IMR-90 (cell line): ENCODE measurements around the gene SLC16A1. TPM values are rescaled to one million over a fixed set of nuclear protein-coding genes. Genes with fewer than 3 reads are reported as not detected.

Experiments
- ATAC-seq: fragments of 200-7000 bp; cut with Tn5 transposase; 2 replicates; pipeline ENCODE4 v1.9.1; 2020; ENCODE audit warnings: low read depth, mild to moderate bottlenecking, moderate library complexity
- BruUV-seq: library from RNA; stranded (reverse); fragments of 400-500 nt; replicated peaks from 2 replicates; lab custom pipeline; 2021; lab: Mats Ljungman, UMichigan
- CTCF ChIA-PET: fragments of 300-600 bp; formaldehyde crosslinking; extraction: SDS; loops from one replicate; lab custom pipeline; 2021; ENCODE audit warnings: antibody characterized with exemption; lab: Yijun Ruan, JAX
- POLR2A ChIA-PET: fragments of 300-600 bp; sonication (Branson Sonifier 250); formaldehyde crosslinking; loops from one replicate; lab custom pipeline; 2022; ENCODE audit warnings: antibody characterized with exemption; ENCODE audit not compliant: unreplicated experiment; lab: Charles Lee
- DNase-seq: peaks from one replicate; pipeline ENCODE4 v3.0.0; 2013
- H2AFZ ChIP-seq: replicated peaks from 2 replicates; pipeline ENCODE3; 2013; ENCODE audit warnings: low read length, mild to moderate bottlenecking; ENCODE audit not compliant: poor library complexity
- H2AK5ac ChIP-seq: 2 replicates; pipeline ENCODE4 v1.6.1; 2013; ENCODE audit warnings: low read depth, low read length, inconsistent platforms
- H2AK9ac ChIP-seq: replicated peaks from 2 replicates; pipeline ENCODE3; 2013; ENCODE audit warnings: mild to moderate bottlenecking, low read depth, low read length, moderate library complexity; ENCODE audit not compliant: poor library complexity
- H2BK120ac ChIP-seq: 2 replicates; pipeline ENCODE4 v1.6.1; 2013; ENCODE audit warnings: low read depth, low read length, inconsistent platforms
- H2BK15ac ChIP-seq: 3 replicates; pipeline ENCODE4 v1.6.1; 2013; ENCODE audit warnings: low read depth, low read length, inconsistent platforms
- H2BK20ac ChIP-seq: 2 replicates; pipeline ENCODE4 v1.6.1; 2013; ENCODE audit warnings: low read depth, mild to moderate bottlenecking, inconsistent platforms, low read length, moderate library complexity
- H2BK5ac ChIP-seq: 2 replicates; pipeline ENCODE4 v1.6.1; 2013; ENCODE audit warnings: mild to moderate bottlenecking, low read depth, low read length, inconsistent platforms; ENCODE audit not compliant: poor library complexity, severe bottlenecking
- H3K14ac ChIP-seq: replicated peaks from 2 replicates; pipeline ENCODE4 v1.6.1; 2013; ENCODE audit warnings: low read depth, low read length, inconsistent platforms
- H3K18ac ChIP-seq: 2 replicates; pipeline ENCODE4 v1.6.1; 2013; ENCODE audit warnings: low read depth, low read length, control low read depth
- H3K23ac ChIP-seq: 2 replicates; pipeline ENCODE4 v1.6.1; 2013; ENCODE audit warnings: low read depth, low read length, inconsistent platforms
- H3K27ac ChIP-seq: 2 replicates; pipeline ENCODE4 v1.5.1; 2013; ENCODE audit warnings: mild to moderate bottlenecking, control low read depth, low read length; ENCODE audit not compliant: insufficient read depth
- H3K27me3 ChIP-seq: 2 replicates; pipeline ENCODE4 v1.6.1; 2013; ENCODE audit warnings: low read length; ENCODE audit not compliant: control insufficient read depth, insufficient read depth
- H3K36me3 ChIP-seq: 2 replicates; pipeline ENCODE4 v1.6.1; 2013; ENCODE audit warnings: low read length, mixed read lengths; ENCODE audit not compliant: control insufficient read depth, insufficient read depth
- H3K4ac ChIP-seq: 2 replicates; pipeline ENCODE4 v1.6.1; 2013; ENCODE audit warnings: low read depth, low read length, inconsistent platforms
- H3K4me1 ChIP-seq: 2 replicates; pipeline ENCODE4 v1.6.1; 2013; ENCODE audit warnings: low read length, mixed read lengths; ENCODE audit not compliant: control insufficient read depth, insufficient read depth
- H3K4me2 ChIP-seq: 2 replicates; pipeline ENCODE4 v1.6.1; 2013; ENCODE audit warnings: low read depth, mild to moderate bottlenecking, control low read depth, low read length, moderate library complexity
- H3K4me3 ChIP-seq: 2 replicates; pipeline ENCODE4 v1.5.1; 2013; ENCODE audit warnings: low read depth, mild to moderate bottlenecking, control low read depth, low read length, moderate library complexity; ENCODE audit not compliant: insufficient read depth
- H3K56ac ChIP-seq: 2 replicates; pipeline ENCODE4 v1.6.1; 2013; ENCODE audit warnings: low read length, inconsistent platforms; ENCODE audit not compliant: insufficient read depth; ENCODE audit errors: extremely low read depth
- H3K79me1 ChIP-seq, 2 experiments: 2 replicates each; pipeline ENCODE4 v1.6.1; 2013; ENCODE audit warnings: low read length in 2 of 2, inconsistent platforms in 1 of 2, low read depth in 1 of 2
- H3K9ac ChIP-seq: 2 replicates; pipeline ENCODE4 v1.6.1; 2013; ENCODE audit warnings: low read depth, low read length, control low read depth
- H3K9me1 ChIP-seq: 2 replicates; pipeline ENCODE4 v1.6.1; 2013; ENCODE audit warnings: low read length, inconsistent platforms; ENCODE audit not compliant: insufficient read depth
- H3K9me3 ChIP-seq: 2 replicates; pipeline ENCODE4 v1.6.1; 2013; ENCODE audit warnings: low read length; ENCODE audit not compliant: control insufficient read depth, insufficient read depth
- H4K20me1 ChIP-seq: 2 replicates; pipeline ENCODE4 v1.6.1; 2013; ENCODE audit warnings: low read length, inconsistent platforms; ENCODE audit not compliant: insufficient read depth
- H4K5ac ChIP-seq: 2 replicates; pipeline ENCODE4 v1.6.1; 2013; ENCODE audit warnings: mild to moderate bottlenecking, low read depth, low read length, control low read depth
- H4K8ac ChIP-seq, 2 experiments: 2 replicates each; pipeline ENCODE4 v1.6.1; 2013; ENCODE audit warnings: low read depth in 2 of 2, low read length in 2 of 2, control low read depth in 1 of 2, inconsistent platforms in 1 of 2
- H4K91ac ChIP-seq: 2 replicates; pipeline ENCODE4 v1.6.1; 2013; ENCODE audit warnings: low read depth, low read length, inconsistent platforms; ENCODE audit not compliant: insufficient read depth
- CEBPB ChIP-seq: IDR thresholded peaks from 2 replicates; pipeline ENCODE4 v1.6.1; 2012; ENCODE audit warnings: low read depth, low read length, improper control_type of control experiment
- CHD1 ChIP-seq: IDR thresholded peaks from 2 replicates; pipeline ENCODE4 v1.6.1; 2012; ENCODE audit warnings: low read depth, low read length, improper control_type of control experiment
- FOS ChIP-seq: fragments of 150-350 bp; IDR thresholded peaks from 2 replicates; pipeline ENCODE4 v1.6.1; 2016; ENCODE audit warnings: low read depth, low read length
- MAFK ChIP-seq: IDR thresholded peaks from 2 replicates; pipeline ENCODE4 v1.6.1; 2012; ENCODE audit warnings: low read depth, low read length, improper control_type of control experiment
- NFE2L2 ChIP-seq: fragments of 150-350 bp; IDR thresholded peaks from 2 replicates; pipeline ENCODE4 v1.6.1; 2016; ENCODE audit warnings: low read depth, mild to moderate bottlenecking, low read length
- RAD21 ChIP-seq: IDR thresholded peaks from 2 replicates; pipeline ENCODE4 v1.6.1; 2012; ENCODE audit warnings: low read length, improper control_type of control experiment
- RCOR1 ChIP-seq: IDR thresholded peaks from 2 replicates; pipeline ENCODE4 v1.6.1; 2012; ENCODE audit warnings: mild to moderate bottlenecking, low read length, improper control_type of control experiment; ENCODE audit not compliant: insufficient replicate concordance
- RFX5 ChIP-seq: IDR thresholded peaks from 2 replicates; pipeline ENCODE4 v1.8.0; 2012; ENCODE audit warnings: low read depth, mild to moderate bottlenecking, low read length, moderate library complexity
- SMC3 ChIP-seq: fragments of 150-350 bp; IDR thresholded peaks from 2 replicates; pipeline ENCODE4 v1.6.1; 2016; ENCODE audit warnings: low read depth, mild to moderate bottlenecking, antibody characterized with exemption, low read length, moderate library complexity
- WGBS, 2 experiments: methylation state at CpG; one replicate each; pipeline versions ENCODE4 v1.1.5 to v1.1.7; 2013; ENCODE audit warnings: missing lambda C conversion rate in 2 of 2; ENCODE audit not compliant: insufficient read length in 1 of 2; ENCODE audit errors: extremely low coverage in 2 of 2; 5-methylcytosine and 5-hydroxymethylcytosine counted together
- dilution Hi-C: fragments of 300-500 bp; cut with HindIII; formaldehyde crosslinking; loops from one replicate; pipeline ENCODE4 v1.14.3; 2018; ENCODE audit warnings: low sequenced_read_pairs; ENCODE audit not compliant: unreplicated experiment
- in situ Hi-C: fragments of 300-500 bp; cut with MboI; formaldehyde crosslinking; loops from 3 replicates; pipeline ENCODE4 v1.14.3; 2019; ENCODE audit warnings: low sequenced_read_pairs, inconsistent platforms, mixed read lengths
- intact Hi-C: fragments of 100-400 bp; cut with micrococcal nuclease; formaldehyde crosslinking; loops from 2 replicates; pipeline ENCODE4 v1.10.0; 2022
- polyA plus RNA-seq, 3 experiments: library from polyadenylated mRNA; depleted of rRNA; stranded (reverse); fragments of >200 nt; gene quantifications; 2 replicates each; pipeline ENCODE4 v1.2.3, GENCODE V29; 2012; ENCODE audit warnings: low replicate concordance in 1 of 3
- total RNA-seq: library from RNA; depleted of rRNA; stranded (reverse); fragments of >200 nt; gene quantifications from 2 replicates; pipeline ENCODE4 v1.2.3, GENCODE V29; 2012

Gene SLC16A1
- total and polyA plus RNA-seq, 2 of the 4 experiments (the other 2 are of a cell fraction), result 32.9 to 156 TPM

- no peak overlapping the region for H2AK5ac ChIP-seq
- H3K36me3 ChIP-seq, result peaks cover 2% of the 10 kb centered on the region; the same call in 1 of the 2 replicates
- no peak overlapping the region for H3K4ac ChIP-seq
- no peak overlapping the region for H3K56ac ChIP-seq
- TF ChIP-seq RFX5 (no peak), MAFK (no peak), SMC3 (no peak), CHD1 (no peak), CEBPB (no peak), RCOR1 (no peak), NFE2L2 (no peak), RAD21 (no peak), FOS (no peak)
- POLR2A ChIA-PET, result no interaction called here
- intact Hi-C loops, result no loop called here
- no peak overlapping the region for H4K91ac ChIP-seq
- H2BK5ac ChIP-seq, result no peak overlapping the region
- no TSS peak for BruUV-seq
- DNase-seq, result no peak
- no peak overlapping the region for H2BK120ac ChIP-seq
- H3K4me3 ChIP-seq, result no peak overlapping the region
- H2AK9ac ChIP-seq, result no peak overlapping the region
- H3K4me1 ChIP-seq, result no peaks in the 10 kb centered on the region
- no peak overlapping the region for H3K14ac ChIP-seq
- CTCF ChIA-PET, result interaction anchor here (0.6 kb wide), 1 partner anchor 36 kb away, joined by 3 read pairs; no protein-coding TSS in a partner anchor
- no peaks in the 10 kb centered on the region for H3K9me1 ChIP-seq
- in situ Hi-C loops, result no loop called here
- H3K4me2 ChIP-seq, result no peak overlapping the region
- no peak overlapping the region for H3K9ac ChIP-seq
- H2BK20ac ChIP-seq, result no peak overlapping the region
- H4K20me1 ChIP-seq, result no peaks in the 10 kb centered on the region
- no peak overlapping the region for H4K5ac ChIP-seq
- H3K9me3 ChIP-seq, result no peaks in the 10 kb centered on the region
- dilution Hi-C loops, result no loop called here
- no peak for ATAC-seq
- H3K79me1 ChIP-seq, result no peaks in the 10 kb centered on the region
- no peak overlapping the region for H4K8ac ChIP-seq
- no peaks in the 10 kb centered on the region for H3K27me3 ChIP-seq
- H3K27ac ChIP-seq, result no peak overlapping the region
- WGBS, 2 experiments, result 100% methylated on average over 1 of the region's 18 CpGs; no CpG with 5 or more reads in 1 of the 2 experiments
- H3K23ac ChIP-seq, result no peak overlapping the region
- H2BK15ac ChIP-seq, result no peak overlapping the region
- H3K18ac ChIP-seq, result no peak overlapping the region
- H2AFZ ChIP-seq, result no peak overlapping the region
Measured at GRCh38 chr1:113003751-113004690, 48.0 kb upstream of the SLC16A1 start.
